ENCODE measurements around the gene PTEN.
A peak's percentile ranks its signal among the peaks of the same experiment; 100 is the strongest.

The PTEN gene

GRCh38 chr10:87956055-87956454 is 92.6 kb downstream of the PTEN start:
- Mint-ChIP-seq H3K27ac (no peak overlapping the region), H3K4me3 (no peak overlapping the region), H3K4me1 (no peaks in the 10 kb centered on the region), H3K27me3 (ENCODE audit: low read depth, poor library complexity) (no peaks in the 10 kb centered on the region), H3K9me3 (no peaks in the 10 kb centered on the region), H3K36me3 (ENCODE audit: low read depth) (peaks cover 65% of the 10 kb centered on the region)
- no peak for TF ChIP-seq CTCF (IDR thresholded peaks at IDR 0.05)
- no peak for DNase-seq

GRCh38 chr10:87957702-87958101 is 94.3 kb downstream of the PTEN start:
- H3K4me1 Mint-ChIP-seq = no peaks in the 10 kb centered on the region
- no peak for TF ChIP-seq CTCF (IDR thresholded peaks at IDR 0.05)
- H3K27me3 Mint-ChIP-seq (ENCODE audit: low read depth, poor library complexity) = no peaks in the 10 kb centered on the region
- H3K36me3 Mint-ChIP-seq (ENCODE audit: low read depth) = peaks cover 63% of the 10 kb centered on the region
- no peak overlapping the region for H3K4me3 Mint-ChIP-seq
- no peak overlapping the region for H3K27ac Mint-ChIP-seq
- H3K9me3 Mint-ChIP-seq = no peaks in the 10 kb centered on the region
- DNase-seq = no peak

GRCh38 chr10:87960230-87960629 is 96.8 kb downstream of the PTEN start:
- no peak for TF ChIP-seq CTCF (IDR thresholded peaks at IDR 0.05)
- Mint-ChIP-seq H3K4me1 (no peaks in the 10 kb centered on the region), H3K27me3 (ENCODE audit: low read depth, poor library complexity) (no peaks in the 10 kb centered on the region), H3K9me3 (no peaks in the 10 kb centered on the region), H3K27ac (no peak overlapping the region), H3K36me3 (ENCODE audit: low read depth) (peaks cover 61% of the 10 kb centered on the region), H3K4me3 (no peak overlapping the region)
- no peak for DNase-seq

- DNase-seq = no peak
- Mint-ChIP-seq H3K27me3 (ENCODE audit: low read depth, poor library complexity) (no peaks in the 10 kb centered on the region), H3K4me1 (no peaks in the 10 kb centered on the region), H3K4me3 (no peak overlapping the region), H3K9me3 (no peaks in the 10 kb centered on the region), H3K27ac (peak overlapping the region; percentile 59), H3K36me3 (ENCODE audit: low read depth) (peaks cover 65% of the 10 kb centered on the region)
- no peak for TF ChIP-seq CTCF (IDR thresholded peaks at IDR 0.05)
Measured at GRCh38 chr10:87961314-87961713, 97.9 kb downstream of the PTEN start.

GRCh38 chr10:87966459-87966858 is 103.0 kb downstream of the PTEN start:
- H3K27ac Mint-ChIP-seq = no peak overlapping the region
- no peaks in the 10 kb centered on the region for H3K9me3 Mint-ChIP-seq
- TF ChIP-seq CTCF (IDR thresholded peaks at IDR 0.05) = no peak

GRCh38 chr10:87973635-87974034 is 110.2 kb downstream of the PTEN start:
- no peak overlapping the region for H3K4me3 Mint-ChIP-seq
- H3K27ac Mint-ChIP-seq = no peak overlapping the region
- TF ChIP-seq CTCF (IDR thresholded peaks at IDR 0.05) = no peak
- H3K27me3 Mint-ChIP-seq (ENCODE audit: low read depth, poor library complexity) = no peaks in the 10 kb centered on the region
- H3K9me3 Mint-ChIP-seq = no peaks in the 10 kb centered on the region
- peaks cover 8% of the 10 kb centered on the region for H3K4me1 Mint-ChIP-seq
- no peak for DNase-seq
- no peaks in the 10 kb centered on the region for H3K36me3 Mint-ChIP-seq (ENCODE audit: low read depth)

More at GRCh38 chr10:87966459-87966858, 103.0 kb downstream of the PTEN start:
- peaks cover 34% of the 10 kb centered on the region for H3K36me3 Mint-ChIP-seq (ENCODE audit: low read depth)
- H3K4me1 Mint-ChIP-seq = no peaks in the 10 kb centered on the region
- H3K27me3 Mint-ChIP-seq (ENCODE audit: low read depth, poor library complexity) = no peaks in the 10 kb centered on the region
- no peak overlapping the region for H3K4me3 Mint-ChIP-seq
- no peak for DNase-seq

All from nephron progenitor cell (in vitro differentiated cells).